GM19372 (cell line): Measurements from ENCODE around the gene TFAP2C.
"Not testable (repeated sequence)": the region's sequence is repeated elsewhere in the genome, so short reads cannot be mapped to it uniquely, and the experiment has no call there.

Experiments used
- ATAC-seq: cut with Tn5 transposase; IDR thresholded peaks from one replicate; pipeline ENCODE4 v1.9.1; 2021; ENCODE audit warnings: mild to moderate bottlenecking, low read depth, moderate library complexity; ENCODE audit not compliant: unreplicated experiment

The TFAP2C gene

DNA sequence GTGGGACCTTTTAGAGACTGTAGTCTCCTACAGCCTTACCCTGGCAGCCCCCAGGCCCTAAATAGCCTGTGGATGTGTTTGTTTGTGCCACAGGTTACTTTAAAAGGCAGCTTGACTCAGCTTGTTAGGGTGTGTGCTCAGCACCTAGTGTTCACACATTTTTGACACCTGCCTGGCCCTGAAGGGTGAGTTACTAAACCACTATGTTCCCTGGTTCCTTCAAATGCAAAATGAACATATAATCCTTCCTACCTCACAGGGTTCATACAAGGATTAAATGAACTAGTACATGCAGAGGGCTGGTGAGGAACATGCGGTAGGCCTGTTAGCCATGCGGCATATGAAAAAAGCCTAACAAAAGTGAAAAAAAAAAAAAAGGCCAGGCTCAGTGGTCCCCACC, 14.9 kb upstream of the TFAP2C start:
- ATAC-seq: no peak

DNA sequence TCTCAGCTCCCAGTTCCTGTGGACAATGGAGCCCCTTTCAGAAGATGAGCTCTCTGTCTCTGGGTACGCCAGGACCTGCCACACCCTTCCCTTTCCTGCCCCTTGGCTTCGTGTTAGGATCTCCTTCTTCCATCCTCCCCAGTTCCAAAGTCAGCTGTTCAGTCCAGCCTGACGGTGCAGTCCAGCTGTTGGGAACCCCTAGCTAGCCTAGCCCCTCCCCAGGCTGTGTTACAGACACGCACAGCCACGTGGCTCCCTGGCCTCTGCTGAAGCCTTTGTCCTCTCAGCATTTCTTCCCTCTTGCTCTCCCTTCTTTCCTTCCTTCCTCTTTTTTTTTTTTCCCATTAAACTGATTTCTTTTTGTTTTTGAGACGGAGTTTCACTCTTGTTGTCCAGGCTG, 12.4 kb upstream of the TFAP2C start:
- ATAC-seq: no peak

DNA sequence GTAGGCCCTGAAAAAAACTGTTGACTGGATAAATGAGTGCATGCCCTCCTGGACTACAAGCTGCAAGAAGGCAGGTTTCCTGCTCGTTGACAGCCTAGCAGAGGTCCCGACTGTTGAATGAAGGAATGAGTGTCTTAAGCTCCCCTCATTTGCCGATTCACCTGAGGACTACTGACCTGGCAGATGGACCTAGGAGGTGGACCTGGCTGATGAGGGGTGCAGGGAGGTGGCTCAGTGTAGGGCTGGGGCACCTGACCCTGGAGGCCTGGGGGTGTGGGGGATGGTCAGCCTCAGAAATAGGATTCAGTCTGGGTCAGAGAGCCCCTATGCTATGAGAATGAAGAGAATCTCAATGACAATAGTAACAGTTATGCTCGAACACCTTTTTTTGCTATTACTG, 11.6 kb upstream of the TFAP2C start:
- ATAC-seq: no peak

DNA sequence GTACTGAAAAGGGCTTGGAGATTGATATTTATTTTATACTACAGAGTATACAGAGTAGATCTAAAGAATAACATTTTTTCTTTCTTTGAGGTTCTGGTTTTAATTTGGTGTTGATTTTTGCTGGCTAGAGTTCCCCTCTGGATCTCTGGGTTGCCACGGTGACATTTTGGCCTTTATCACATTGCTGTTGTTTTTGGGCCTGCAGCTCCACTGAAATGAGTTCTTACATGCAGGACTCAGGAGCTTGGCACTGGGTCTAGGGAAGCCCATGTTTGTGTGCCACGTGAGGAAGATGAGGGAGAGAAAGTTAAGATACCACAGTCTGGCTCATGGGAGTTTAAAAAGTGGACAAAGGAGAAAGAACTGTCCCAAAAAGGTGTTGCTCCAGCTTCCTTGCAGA, 7.4 kb upstream of the TFAP2C start:
- no peak for ATAC-seq

DNA sequence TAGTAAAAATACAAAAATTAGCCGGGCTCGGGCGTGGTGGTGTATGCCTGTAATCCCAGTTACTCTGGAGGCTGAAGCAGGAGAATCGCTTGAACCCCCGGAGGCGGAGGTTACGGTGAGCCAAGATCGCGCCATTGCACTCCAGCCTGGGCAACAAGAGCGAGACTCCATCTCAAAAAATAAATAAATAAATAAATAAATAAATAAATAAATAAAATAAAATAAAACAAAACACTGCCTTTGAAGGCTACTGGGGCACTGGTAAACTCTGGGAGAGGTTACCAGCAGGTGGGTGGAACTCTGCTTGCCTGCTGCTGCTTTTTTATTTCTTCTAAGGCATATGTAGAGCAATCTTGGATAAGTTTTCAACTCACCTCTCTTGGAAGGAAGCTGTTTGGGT, 5.2 kb upstream of the TFAP2C start:
- not testable (repeated sequence) for ATAC-seq

DNA sequence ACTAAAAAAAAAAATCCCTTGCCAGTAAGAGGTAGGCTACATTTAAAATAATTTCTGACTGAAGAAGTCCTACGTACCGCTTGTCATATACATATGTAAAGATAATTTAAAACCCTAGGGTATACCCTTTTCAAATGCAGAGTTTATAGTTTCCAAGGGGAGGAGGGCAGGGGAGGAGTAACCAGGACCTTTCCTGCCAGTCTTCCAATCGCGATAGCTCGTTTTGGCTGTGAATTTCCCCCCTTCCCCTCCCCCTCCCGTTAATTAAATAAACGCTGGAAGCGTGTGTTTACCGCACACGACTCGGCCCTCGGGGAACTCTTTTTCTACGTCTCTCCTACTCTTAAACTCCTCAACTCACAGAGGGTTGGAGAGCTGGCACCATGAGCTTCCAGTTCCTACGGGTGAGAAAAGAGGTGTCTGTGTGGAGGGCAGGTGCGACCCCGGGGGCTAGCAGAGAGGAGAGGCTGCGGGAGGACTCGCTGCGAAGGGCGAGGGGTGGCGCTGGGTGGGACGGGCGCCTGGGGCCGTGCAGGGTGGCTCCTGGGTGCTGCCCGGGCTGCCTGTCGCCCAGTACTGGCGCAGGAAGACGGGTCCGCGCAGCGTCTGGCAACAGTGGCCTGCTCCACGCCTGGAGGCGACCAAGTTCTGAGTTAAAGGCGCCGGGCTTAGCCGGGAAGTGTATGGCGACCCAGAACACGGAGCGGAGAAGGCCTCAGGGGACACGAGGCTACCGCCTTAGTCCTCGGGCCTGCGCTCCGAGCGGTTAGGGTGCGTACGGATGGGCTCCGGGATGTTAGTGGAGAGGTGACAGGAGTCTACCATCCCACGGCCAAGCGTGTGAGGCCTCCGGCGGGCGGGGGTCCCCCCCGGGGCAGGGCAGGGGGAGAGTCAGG, 4.1 kb upstream of the TFAP2C start:
- no peak for ATAC-seq

DNA sequence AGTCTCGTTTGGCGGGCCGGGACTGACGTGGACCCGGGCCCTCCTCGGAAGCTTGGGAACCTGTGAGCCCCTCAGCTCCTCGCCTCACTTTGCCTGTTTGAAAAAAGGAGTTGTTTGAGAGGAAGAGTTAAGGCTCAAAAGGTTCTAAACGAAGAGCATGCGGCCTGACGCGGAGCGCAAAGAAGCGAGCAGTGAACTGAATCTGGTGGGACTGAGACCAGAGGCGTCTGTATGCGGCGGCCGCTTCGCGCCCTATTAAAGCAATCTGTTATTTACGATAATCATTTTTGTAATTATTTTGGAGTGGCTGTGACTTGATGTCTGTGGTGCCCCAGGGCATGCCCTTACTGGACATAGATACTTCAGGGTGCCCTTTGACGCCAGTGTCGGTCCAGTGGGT, 3.3 kb upstream of the TFAP2C start:
- ATAC-seq: no peak

DNA sequence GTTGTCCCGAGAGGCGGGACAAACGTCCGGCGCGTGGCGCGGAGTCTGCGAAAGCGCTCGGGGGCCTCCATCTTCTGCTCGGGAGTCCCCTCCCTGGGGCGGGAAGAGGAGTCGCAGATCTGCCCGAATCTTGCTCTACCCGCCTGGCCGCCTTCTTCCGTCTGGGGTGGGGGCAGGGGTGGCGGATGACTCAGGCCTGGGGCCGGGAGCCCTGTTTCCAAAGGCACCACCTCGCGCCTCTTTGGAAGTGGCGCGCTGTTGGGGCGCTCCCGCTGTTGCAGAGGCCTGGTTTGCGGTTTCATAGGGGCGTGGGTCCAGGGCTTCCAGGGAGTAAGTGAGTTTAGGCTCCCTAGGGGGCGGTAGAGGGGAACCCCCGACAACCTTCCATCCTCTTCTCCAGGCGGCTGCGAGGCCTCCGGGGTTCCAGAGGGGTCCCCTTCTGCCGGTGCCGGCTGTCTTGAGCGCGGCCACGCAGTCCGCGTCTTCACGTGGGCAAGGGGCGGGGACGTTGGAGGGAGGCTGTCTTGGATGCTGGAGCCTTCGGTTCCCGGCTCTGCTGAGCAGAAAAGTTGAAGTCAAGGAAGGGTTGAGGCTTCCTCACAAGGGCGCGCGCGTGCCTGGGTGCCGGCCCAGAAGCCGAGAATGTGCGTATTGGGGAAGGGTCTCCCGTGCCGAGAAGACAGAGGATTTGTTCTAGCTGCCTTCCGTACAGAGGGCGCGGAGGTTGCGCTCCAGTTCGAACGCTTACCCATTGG, 2.6 kb upstream of the TFAP2C start:
- no peak for ATAC-seq

DNA sequence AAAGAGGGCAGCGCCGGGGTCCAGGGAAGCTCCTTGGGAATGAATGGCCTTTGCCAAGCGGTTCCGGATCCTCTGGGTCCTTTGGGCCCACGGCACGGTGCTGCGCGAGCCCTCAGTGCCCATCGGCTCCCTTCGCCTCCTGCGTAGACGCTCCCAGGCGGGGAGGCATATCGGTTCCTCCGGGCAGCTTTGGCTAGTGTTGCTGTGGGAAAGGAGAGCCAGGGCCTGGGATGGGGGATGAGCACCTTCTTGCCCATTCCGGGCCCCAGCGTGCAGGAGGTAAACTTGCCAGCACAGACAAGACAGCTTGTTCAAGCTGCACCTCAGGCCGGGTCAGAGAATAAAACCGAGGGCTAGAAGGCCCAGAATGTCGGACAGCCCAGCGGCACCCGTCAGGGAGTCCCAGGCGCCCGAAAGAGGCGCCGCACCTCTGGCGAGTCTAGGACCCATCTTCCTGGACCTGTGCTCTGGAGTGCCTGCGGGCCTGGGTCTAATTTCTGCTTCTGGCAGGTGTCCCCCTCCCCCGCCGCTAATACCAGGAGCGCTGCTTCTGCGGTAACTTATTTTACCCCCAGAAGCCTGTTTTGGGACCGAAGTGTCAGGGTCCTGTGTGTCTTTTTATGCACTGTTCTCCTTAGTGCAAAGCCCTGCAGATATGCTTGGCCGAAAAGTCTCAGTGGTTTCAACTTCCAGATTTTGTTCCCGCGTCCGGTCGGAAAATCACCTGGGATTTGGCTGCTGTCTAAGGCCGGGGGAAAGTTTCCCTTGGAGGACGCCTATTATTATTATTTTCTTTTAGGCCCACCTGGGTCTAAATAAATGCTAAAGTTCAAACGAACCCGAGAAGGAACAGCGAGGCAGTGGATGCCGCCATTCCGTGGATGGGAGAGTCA, 1.7 kb upstream of the TFAP2C start:
- ATAC-seq: no peak

DNA sequence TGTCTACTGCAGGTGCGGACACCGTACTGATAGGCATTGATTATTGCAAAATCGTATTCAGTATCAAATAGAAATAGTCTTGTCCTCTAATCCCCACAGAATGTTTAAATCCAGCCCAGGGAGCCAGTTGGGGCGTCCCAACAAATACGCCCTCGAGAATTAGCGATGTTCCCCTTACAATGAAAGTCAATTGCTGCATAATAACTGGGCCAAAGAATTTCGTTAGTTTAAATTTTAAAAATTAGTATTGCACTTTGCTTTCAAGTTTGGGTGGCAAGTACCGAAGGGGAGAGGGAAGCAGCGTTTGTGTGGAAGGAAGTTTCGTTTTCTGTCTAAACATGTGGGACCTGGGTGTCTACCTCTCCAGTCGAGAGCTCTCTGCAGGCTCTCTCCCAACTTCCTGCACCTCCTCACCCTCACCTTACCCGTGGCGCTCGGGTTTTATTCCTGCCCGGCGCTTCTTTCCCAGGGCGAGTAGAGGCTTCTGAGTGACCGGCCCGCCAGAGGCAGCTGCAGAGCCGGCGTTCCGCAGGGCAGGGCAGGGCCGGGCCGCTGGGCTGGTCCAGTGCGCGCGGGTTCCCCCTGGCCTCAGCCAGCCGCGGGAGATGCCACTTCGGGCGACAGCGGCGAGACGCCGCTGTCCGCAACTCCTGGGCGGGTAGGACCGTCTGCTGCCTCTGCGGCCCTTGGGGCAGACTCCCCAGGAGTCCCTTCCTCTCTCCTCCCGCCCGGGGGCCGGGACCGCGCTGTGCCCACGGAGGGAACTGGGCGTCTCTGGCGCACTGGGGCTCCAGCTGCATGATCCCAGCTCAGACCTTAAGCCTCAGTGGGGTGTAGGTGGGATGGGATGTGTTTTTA, 862 bp upstream of the TFAP2C start:
- no peak for ATAC-seq

DNA sequence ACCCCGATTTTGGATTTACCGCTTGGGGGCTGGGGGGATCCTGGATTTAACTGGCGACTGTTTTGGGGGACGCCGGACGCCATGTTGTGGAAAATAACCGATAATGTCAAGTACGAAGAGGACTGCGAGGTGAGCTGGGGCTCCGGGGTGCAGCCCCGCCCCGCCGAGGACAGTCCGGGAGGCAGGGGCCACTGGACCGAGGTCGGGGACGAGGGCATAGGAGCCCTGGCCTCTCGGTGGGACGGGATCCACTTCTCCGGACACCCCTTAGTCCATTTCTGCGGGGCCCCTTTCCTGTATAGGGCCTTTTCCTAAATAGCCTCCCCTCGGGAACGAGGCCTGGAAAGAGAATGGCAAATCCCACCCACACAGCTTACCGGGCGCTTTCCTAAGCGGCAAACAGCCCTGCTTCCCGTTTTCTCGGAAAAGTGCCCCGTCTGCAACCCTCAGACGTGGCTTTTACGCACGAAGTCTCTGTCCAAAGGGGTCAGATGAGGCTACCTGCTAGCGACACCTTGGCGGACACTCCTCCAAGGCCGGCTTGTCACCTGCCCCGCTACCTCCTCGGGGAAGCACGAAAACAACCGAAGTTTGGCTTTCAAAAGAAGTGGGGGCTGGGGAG, 469 bp downstream of the TFAP2C start:
- no peak for ATAC-seq

DNA sequence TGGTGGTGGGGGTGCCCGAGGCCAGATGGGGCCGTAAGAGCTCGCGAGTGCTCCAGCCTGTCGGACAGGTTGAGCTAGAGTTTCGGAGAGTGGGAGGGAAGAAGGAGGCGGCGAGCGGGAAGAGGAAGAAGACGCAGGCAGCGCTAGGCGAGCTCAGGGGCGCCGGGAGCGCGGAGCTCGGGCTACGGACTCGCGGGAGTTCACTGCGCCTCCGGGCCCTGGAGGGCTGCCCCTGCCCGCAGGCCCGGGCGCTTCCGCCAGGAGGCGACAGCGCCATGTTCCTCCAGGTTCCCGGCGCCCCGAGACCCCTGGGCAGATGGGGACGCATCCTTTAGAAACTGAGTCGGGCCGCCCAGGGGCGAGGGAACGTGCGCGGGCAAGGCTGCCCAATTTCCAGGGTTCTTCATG, 984 bp downstream of the TFAP2C start:
- no peak for ATAC-seq

DNA sequence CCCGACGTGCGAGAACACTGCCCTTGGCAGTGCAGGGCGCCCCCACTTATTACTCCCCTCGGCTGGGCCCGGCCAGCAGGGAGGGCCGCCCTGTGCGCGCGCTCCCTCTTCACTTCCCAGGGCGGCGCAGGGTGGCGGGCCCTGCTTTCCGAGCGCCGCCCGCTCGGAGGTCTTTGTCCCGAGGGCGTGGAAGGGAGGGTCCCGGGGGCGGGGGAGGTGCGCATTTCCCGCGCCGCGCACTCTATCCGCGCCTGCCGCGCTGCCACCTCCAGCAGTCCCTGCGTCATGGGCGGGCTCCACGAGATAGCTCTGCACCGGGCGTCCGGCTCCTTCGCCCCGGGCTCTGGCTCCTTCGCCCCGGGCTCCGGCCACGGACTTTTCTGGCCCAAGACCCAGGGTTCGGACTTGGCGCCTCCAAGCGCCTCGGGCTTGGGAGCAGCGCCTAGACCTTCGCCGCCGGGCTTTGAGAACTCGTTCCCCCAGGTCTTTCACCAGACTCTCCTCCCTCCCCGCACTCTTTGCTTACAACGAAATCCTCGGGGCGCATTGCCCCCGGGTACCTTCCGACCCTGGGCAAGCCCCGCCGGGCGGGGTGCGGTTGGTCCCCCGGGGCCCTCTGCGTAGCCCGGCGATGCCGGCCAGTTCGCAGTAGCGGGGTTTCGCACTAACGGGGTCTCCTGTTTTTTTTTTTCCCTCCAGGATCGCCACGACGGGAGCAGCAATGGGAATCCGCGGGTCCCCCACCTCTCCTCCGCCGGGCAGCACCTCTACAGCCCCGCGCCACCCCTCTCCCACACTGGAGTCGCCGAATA, 1.6 kb downstream of the TFAP2C start:
- ATAC-seq: no peak

DNA sequence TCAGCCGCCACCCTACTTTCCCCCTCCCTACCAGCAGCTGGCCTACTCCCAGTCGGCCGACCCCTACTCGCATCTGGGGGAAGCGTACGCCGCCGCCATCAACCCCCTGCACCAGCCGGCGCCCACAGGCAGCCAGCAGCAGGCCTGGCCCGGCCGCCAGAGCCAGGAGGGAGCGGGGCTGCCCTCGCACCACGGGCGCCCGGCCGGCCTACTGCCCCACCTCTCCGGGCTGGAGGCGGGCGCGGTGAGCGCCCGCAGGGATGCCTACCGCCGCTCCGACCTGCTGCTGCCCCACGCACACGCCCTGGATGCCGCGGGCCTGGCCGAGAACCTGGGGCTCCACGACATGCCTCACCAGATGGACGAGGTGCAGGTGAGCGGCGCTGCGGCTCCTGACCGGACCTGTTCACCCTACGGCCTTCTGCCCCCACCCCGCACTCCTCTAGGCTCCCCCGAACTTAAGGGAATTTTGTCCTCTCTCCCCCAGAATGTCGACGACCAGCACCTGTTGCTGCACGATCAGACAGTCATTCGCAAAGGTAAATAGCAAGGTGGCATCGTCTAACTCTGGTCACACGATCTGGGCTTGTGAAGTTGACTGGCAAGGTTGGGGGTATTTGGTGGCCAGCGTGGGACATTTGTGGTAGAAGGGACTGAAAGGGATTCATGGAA, 2.3 kb downstream of the TFAP2C start:
- ATAC-seq: no peak

DNA sequence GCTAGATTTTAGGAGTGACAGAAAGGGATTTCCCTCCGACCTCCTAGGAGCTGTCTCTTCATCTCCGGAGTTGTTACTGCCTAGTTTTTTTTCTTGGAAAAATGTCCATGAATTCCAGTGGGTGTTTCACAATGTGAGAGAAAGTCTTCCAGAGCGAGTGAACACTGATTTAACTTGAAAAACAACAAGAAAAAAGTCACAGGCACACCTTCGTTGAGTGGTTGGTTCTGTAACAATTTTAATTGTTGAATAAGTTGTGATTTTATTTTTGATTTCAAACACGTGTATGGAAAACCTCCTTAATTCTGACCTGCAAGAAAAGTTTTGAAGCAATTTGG, 2.9 kb downstream of the TFAP2C start:
- ATAC-seq: no peak

DNA sequence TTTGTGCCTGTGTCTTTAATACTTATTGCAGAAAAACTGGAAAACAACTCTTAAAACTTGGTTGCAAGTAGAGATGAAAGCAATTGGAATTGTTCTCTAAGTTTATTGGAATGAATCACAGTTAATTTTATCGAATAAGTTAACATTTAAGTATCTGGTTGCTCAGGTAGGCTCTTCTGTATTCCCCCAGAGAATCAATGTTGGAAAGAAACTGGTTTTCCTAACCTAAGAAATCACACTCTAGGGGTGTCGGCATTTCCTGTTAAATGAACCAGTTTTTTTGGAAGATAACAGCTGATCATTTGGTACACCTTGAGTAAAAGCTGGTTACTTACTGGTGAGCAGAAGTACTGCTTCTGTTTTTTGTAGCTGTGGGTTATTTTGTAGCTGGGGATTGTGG, 5.2 kb downstream of the TFAP2C start:
- no peak for ATAC-seq

DNA sequence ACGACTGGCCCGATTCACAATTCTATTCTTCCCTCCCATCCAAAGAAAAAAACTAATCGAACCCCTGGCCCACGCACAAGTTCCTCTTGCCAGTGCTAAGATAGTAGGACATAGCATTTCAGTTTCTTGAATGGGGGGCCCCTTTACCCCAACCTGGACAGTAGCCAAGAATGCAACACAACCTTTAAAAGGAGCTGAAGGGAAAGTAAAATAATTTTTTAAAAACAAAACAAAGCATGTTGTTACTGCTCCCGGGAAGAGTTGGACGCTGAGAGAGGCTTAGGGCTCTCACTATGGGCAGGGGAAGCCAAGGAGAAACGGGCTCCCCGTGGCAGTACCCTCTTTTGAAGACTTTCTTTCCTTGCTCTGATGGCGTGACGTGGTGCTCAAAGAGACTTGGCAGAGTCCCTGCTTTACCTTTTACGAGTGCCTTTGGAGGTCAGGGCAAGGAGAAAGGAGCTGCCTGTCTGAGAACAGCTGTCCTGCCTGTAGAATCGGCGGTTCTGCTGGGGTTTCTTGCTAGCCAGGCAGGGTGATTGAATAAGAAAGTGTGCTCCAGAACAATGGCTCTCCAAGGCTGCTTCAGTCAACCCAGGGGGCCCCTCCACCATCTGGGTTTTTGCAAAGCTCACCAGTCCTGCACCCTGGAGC, 5.8 kb downstream of the TFAP2C start:
- no peak for ATAC-seq

DNA sequence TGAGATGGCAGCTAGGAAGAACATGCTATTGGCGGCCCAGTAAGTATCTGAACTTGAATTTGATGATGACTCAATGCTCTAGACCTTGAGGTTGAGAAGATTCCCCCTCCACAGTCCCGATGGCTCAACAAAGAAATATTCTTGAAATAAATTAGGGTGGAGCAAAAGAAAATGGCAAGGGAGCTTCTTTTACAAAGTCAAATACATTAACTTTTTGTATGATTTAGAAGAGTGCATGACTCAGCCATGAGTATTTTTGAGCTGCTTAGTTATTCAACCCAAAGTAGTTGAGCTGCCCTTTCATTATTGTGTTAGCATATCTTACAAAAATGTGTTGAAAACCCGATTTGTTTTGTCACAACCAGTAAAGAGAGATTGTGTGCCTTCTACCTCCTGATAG, 7.6 kb downstream of the TFAP2C start:
- ATAC-seq: no peak
